Immature natural killer cell (primary cell): ENCODE measurements around the gene RUSF1. TPM values are rescaled to one million over a fixed set of nuclear protein-coding genes. Genes with fewer than 3 reads are reported as not detected.

Experiments used
- polyA plus RNA-seq, 3 donors: library from polyadenylated mRNA; unstranded; fragments of 300-500 nt; fragmentation: Illumina TruSeq; gene quantifications; one replicate each; pipeline ENCODE4 v1.2.3, GENCODE V29; 2021

The RUSF1 gene
- polyA plus RNA-seq, 3 donors from 2014 or later, result 18.5 to 24.3 (median 19.6) TPM

Other genes starting within 250 kb of the RUSF1 start
- 100 to 1,000 TPM in 1 of 3 donors, 10 to 100 TPM in 2; 70.6 to 186 (median 89.3) TPM for gene ITGAM, start 248.4 kb downstream of the RUSF1 start, polyA plus RNA-seq
- 10 to 100 TPM; 41.6 to 82.9 (median 47.9) TPM for gene ITGAX, start 153.2 kb downstream of the RUSF1 start, polyA plus RNA-seq
- under 1 TPM in 2 of 3 donors, not detected in 1; 0.27 to 0.47 TPM for gene ITGAD, start 115.1 kb downstream of the RUSF1 start, polyA plus RNA-seq
- 1 to 10 TPM in 2 of 3 donors, not detected in 1; 1.5 to 1.8 TPM for gene COX6A2, start 80.0 kb downstream of the RUSF1 start, polyA plus RNA-seq
- under 1 TPM in 2 of 3 donors, not detected in 1; 0.10 to 0.17 TPM for gene ZNF843, start 65.6 kb downstream of the RUSF1 start, polyA plus RNA-seq
- 10 to 100 TPM; 11.1 to 16.2 (median 14.2) TPM for gene ARMC5, start 48.9 kb downstream of the RUSF1 start, polyA plus RNA-seq
- under 1 TPM in 2 of 3 donors, not detected in 1; 0.32 to 0.53 TPM for gene TGFB1I1, start 36.2 kb downstream of the RUSF1 start, polyA plus RNA-seq
- 1 to 10 TPM in 1 of 3 donors, under 1 TPM in 1, not detected in 1; 0.72 to 1.9 TPM for gene SLC5A2, start 25.3 kb downstream of the RUSF1 start, polyA plus RNA-seq
- 1 to 10 TPM in 1 of 3 donors, not detected in 2; 1.8 TPM for gene AHSP, start 19.5 kb upstream of the RUSF1 start, polyA plus RNA-seq